ENCODE results near the gene FHOD3. TPM values are rescaled to one million over a fixed set of nuclear protein-coding genes. Genes with fewer than 3 reads are reported as not detected.

The FHOD3 gene
- total RNA-seq, 1 experiment from 2014 or later = 18.1 TPM

DNA sequence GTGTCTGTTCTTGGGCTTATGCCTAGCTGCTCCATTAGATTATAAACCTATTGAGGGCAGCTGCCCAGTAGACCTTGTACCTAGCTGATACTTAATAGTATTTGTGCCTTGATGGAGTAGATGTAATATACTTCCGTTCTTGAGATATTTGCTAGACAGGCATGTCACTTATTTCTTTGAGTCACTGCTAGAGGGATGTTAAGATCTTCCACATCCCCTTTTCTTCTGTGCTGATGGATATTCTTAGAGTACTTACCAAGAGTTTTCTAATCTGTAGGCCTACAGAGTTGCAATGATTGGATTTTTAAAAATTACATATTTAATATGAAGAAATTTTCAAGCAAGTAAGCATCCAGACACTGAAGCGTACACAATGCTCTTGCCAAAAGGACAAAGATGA lies 304.6 kb downstream of the FHOD3 start:
- TF ChIP-seq EZH2phosphoT487 (IDR thresholded peaks at IDR 0.05; ENCODE audit: borderline replicate concordance, low read length) (no peak), EZH2 (IDR thresholded peaks at IDR 0.05; ENCODE audit: low read length, unreplicated experiment) (no peak)
- TF ChIP-seq, protein P1, sequence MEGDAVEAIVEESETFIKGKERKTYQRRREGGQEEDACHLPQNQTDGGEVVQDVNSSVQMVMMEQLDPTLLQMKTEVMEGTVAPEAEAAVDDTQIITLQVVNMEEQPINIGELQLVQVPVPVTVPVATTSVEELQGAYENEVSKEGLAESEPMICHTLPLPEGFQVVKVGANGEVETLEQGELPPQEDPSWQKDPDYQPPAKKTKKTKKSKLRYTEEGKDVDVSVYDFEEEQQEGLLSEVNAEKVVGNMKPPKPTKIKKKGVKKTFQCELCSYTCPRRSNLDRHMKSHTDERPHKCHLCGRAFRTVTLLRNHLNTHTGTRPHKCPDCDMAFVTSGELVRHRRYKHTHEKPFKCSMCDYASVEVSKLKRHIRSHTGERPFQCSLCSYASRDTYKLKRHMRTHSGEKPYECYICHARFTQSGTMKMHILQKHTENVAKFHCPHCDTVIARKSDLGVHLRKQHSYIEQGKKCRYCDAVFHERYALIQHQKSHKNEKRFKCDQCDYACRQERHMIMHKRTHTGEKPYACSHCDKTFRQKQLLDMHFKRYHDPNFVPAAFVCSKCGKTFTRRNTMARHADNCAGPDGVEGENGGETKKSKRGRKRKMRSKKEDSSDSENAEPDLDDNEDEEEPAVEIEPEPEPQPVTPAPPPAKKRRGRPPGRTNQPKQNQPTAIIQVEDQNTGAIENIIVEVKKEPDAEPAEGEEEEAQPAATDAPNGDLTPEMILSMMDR (conservative IDR thresholded peaks at IDR 0.05; ENCODE audit: low read depth, low read length) = no peak

DNA sequence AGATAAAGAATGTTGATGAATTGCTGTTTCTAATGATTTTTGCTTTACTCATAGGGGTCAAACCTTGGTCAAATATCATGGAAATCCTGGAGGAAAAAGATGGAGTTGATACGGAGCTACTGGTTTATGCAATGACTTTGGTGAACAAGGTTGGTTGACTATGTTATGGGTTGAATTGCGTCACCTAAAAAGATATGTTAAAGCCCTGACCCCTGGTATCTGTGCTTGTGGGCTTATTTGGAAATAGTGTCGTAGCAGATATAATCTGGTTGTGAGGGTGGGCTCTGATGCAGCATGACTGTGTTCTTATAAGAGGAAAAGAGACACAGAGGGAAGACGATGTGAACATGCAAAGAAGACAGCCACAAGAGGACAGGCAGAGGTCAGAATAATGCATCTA lies 305.1 kb downstream of the FHOD3 start:
- TF ChIP-seq EZH2phosphoT487 (IDR thresholded peaks at IDR 0.05; ENCODE audit: borderline replicate concordance, low read length) = no peak
- no peak for TF ChIP-seq EZH2 (IDR thresholded peaks at IDR 0.05; ENCODE audit: low read length, unreplicated experiment)
- TF ChIP-seq, protein P1 (conservative IDR thresholded peaks at IDR 0.05; ENCODE audit: low read depth, low read length) = no peak
- no peak overlapping the region for H3K9ac ChIP-seq (ENCODE audit: low read length)
- H2AFZ ChIP-seq (ENCODE audit: low read length) = no peak overlapping the region
- ATAC-seq = no peak
- no peak overlapping the region for H3K27ac ChIP-seq (ENCODE audit: low read length)
- no TSS peak for BruUV-seq (replicated peaks)
- H3F3A ChIP-seq (ENCODE audit: low read length, unreplicated experiment) = no peaks in the 10 kb centered on the region
- H3K9me2 ChIP-seq (replicated peaks; ENCODE audit: low read length) = no peaks in the 10 kb centered on the region
- intact Hi-C loops (cut with micrococcal nuclease) = no loop called here
- H3K36me3 ChIP-seq (ENCODE audit: low read depth, low read length) = no peaks in the 10 kb centered on the region
- no peaks in the 10 kb centered on the region for H3K27me3 ChIP-seq (ENCODE audit: low read length)
- no peaks in the 10 kb centered on the region for H3K4me1 ChIP-seq (ENCODE audit: insufficient read depth, low read length)
- DNase-seq = no peak
- no peaks in the 10 kb centered on the region for H3K79me2 ChIP-seq (ENCODE audit: low read length)
- H3K4me3 ChIP-seq (ENCODE audit: low read length) = no peak overlapping the region
- ChIA-PET POLR2A (ENCODE audit: unreplicated experiment) (no interaction called here), CTCF (no interaction called here)
- H4K20me1 ChIP-seq (ENCODE audit: low read length) = no peaks in the 10 kb centered on the region
- H3K9me3 ChIP-seq (ENCODE audit: low read length) = no peaks in the 10 kb centered on the region
- no peak overlapping the region for H3K4me2 ChIP-seq (ENCODE audit: low read length)

More for the DNA sequence above, 304.6 kb downstream of the FHOD3 start:
- Histone ChIP-seq H3K4me1 (ENCODE audit: insufficient read depth, low read length) (no peaks in the 10 kb centered on the region), H3K9ac (ENCODE audit: low read length) (no peak overlapping the region), H3K79me2 (ENCODE audit: low read length) (no peaks in the 10 kb centered on the region), H3K4me3 (ENCODE audit: low read length) (no peak overlapping the region), H3K27me3 (ENCODE audit: low read length) (no peaks in the 10 kb centered on the region), H3K9me2 (replicated peaks; ENCODE audit: low read length) (no peaks in the 10 kb centered on the region), H3K27ac (ENCODE audit: low read length) (no peak overlapping the region), H3K9me3 (ENCODE audit: low read length) (no peaks in the 10 kb centered on the region), H2AFZ (ENCODE audit: low read length) (no peak overlapping the region), H3K4me2 (ENCODE audit: low read length) (no peak overlapping the region), H3K36me3 (ENCODE audit: low read depth, low read length) (no peaks in the 10 kb centered on the region), H4K20me1 (ENCODE audit: low read length) (no peaks in the 10 kb centered on the region), H3F3A (ENCODE audit: low read length, unreplicated experiment) (no peaks in the 10 kb centered on the region)
- intact Hi-C loops (cut with micrococcal nuclease) = no loop called here
- DNase-seq (no peak), ATAC-seq (no peak)
- CTCF ChIA-PET = no interaction called here
- no TSS peak for BruUV-seq (replicated peaks)
- POLR2A ChIA-PET (ENCODE audit: unreplicated experiment) = no interaction called here

DNA sequence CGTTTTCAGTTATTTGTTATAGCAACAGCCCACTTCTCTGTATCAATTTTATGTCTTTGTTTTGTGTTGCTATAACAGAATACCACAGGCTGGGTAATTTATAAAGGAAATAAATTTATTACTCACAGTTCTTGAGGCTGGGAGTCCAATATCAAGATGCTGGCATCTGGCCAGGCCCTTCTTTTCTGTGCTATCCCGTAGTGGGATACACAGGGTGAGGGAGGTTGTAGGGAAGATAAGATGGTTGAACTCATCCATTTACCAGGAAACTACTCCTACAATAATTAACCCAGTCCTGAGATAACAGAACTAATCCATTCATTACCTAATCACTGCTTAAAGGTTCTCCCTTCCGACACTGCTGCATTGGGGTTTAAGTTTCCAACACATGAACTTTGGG lies 310.6 kb downstream of the FHOD3 start:
- BruUV-seq (replicated peaks) = no TSS peak
- H3K79me2 ChIP-seq (ENCODE audit: low read length) = no peaks in the 10 kb centered on the region
- H2AFZ ChIP-seq (ENCODE audit: low read length) = no peak overlapping the region
- ChIA-PET POLR2A (ENCODE audit: unreplicated experiment) (no interaction called here), CTCF (no interaction called here)
- H3K4me3 ChIP-seq (ENCODE audit: low read length) = no peak overlapping the region
- intact Hi-C loops (cut with micrococcal nuclease) = no loop called here
- no peaks in the 10 kb centered on the region for H3K9me2 ChIP-seq (replicated peaks; ENCODE audit: low read length)
- DNase-seq (no peak), ATAC-seq (no peak)
- no peak overlapping the region for H3K4me2 ChIP-seq (ENCODE audit: low read length)
- no peaks in the 10 kb centered on the region for H3F3A ChIP-seq (ENCODE audit: low read length, unreplicated experiment)
- no peaks in the 10 kb centered on the region for H4K20me1 ChIP-seq (ENCODE audit: low read length)
- H3K4me1 ChIP-seq (ENCODE audit: insufficient read depth, low read length) = no peaks in the 10 kb centered on the region
- no peaks in the 10 kb centered on the region for H3K9me3 ChIP-seq (ENCODE audit: low read length)
- H3K27me3 ChIP-seq (ENCODE audit: low read length) = no peaks in the 10 kb centered on the region
- H3K9ac ChIP-seq (ENCODE audit: low read length) = no peak overlapping the region
- H3K27ac ChIP-seq (ENCODE audit: low read length) = no peak overlapping the region
- TF ChIP-seq EZH2 (IDR thresholded peaks at IDR 0.05; ENCODE audit: low read length, unreplicated experiment) (no peak), EZH2phosphoT487 (IDR thresholded peaks at IDR 0.05; ENCODE audit: borderline replicate concordance, low read length) (no peak)
- TF ChIP-seq, protein P1 (conservative IDR thresholded peaks at IDR 0.05; ENCODE audit: low read depth, low read length) = no peak
- H3K36me3 ChIP-seq (ENCODE audit: low read depth, low read length) = no peaks in the 10 kb centered on the region
